ENCODE measurements around the gene MINDY4.
"Not testable (repeated sequence)": the region's sequence is repeated elsewhere in the genome, so short reads cannot be mapped to it uniquely, and the experiment has no call there.

The MINDY4 gene

GRCh38 chr7:30829471-30829870 lies 58.3 kb downstream of the MINDY4 start:
- DNase-seq (ENCODE audit: insufficient read length, low spot score) (no peak), FAIRE-seq (no peak)

- DNase-seq (ENCODE audit: insufficient read length, low spot score) (no peak), FAIRE-seq (no peak)
These were observed 60.0 kb downstream of the MINDY4 start for GRCh38 chr7:30831227-30831626.

DNA sequence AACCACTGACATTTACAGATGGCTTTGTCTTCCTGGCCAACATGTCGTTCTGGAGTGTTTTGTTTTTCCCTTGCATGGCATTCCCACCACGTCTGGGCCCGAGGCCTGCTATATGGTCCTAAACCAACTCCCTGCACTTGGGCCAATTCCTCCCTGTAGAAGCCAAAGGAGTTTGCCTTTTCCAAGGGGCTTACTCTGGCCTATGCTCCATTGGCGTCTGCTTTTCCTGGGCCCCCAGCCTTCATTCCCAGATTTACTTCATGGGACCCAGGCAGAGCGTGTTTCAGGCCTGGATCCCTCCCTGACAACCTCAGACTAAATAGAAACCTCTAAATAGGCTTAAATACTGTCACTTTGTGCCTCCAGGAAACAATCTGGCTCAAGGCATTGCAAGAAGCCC lies 60.7 kb downstream of the MINDY4 start:
- FAIRE-seq (no peak), DNase-seq (ENCODE audit: insufficient read length, low spot score) (no peak)

DNA sequence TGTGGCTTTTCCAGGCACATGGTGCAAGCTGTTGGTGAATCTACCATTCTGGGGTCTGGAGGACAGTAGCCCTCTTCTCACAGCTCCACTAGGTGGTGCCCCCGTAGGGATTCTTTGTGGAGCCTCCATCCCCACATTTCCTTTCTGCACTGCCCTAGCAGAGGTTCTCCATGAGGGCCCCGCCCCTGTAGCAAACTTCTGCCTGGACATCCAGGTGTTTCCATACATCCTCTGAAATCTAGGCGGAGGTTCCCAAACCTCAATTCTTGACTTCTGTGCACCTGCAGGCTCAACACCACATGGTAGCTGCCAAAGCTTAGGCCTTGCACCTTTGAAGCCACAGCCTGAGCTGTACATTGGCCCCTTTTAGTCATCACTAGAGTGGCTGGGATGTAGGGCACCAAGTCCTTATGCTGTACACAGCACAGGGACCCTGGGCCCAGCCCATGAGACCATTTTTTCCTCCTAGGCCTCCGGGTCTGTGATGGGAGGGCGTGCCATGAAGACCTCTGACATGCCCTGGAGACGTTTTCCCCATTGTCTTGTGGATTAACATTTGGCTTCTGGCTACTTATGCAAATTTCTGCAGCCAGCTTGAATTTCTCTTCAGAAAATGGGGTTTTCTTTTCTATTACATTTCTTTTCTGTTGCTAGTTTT lies 62.9 kb downstream of the MINDY4 start:
- not testable (repeated sequence) for FAIRE-seq

DNA sequence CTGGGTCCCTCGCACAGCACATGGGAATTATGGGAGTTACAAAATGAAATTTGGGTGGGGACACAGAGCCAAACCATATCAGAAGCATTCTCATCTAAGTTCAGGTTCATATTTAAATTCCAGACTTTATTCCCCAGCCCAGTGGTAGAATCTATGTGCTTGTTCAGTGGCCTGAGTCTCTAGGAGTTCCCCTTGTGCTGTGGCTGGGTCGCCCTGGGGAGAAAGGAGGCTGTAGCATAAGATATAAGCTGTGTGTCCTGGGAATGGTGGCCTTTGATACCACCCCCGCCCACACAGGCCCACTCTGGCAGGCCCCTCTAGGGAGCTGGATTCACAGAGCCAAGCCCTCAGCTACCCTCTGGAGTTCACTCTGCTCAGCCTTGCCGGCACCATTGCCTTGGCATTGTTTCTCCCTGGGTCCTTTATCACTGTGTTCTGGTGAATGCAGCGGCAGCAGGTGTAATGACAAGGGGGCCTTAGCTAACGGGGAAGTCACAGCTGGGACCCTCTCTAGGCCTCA lies 64.2 kb downstream of the MINDY4 start:
- FAIRE-seq (no peak), DNase-seq (ENCODE audit: insufficient read length, low spot score) (no peak)

More for the DNA sequence above, 62.9 kb downstream of the MINDY4 start:
- DNase-seq (ENCODE audit: insufficient read length, low spot score) = not testable (repeated sequence)

GRCh38 chr7:30836991-30837390 lies 65.8 kb downstream of the MINDY4 start:
- DNase-seq (ENCODE audit: insufficient read length, low spot score) = no peak
- no peak for FAIRE-seq

- FAIRE-seq = no peak
- DNase-seq (ENCODE audit: insufficient read length, low spot score) = no peak
These were observed 66.4 kb downstream of the MINDY4 start for GRCh38 chr7:30837581-30837980.

GRCh38 chr7:30838008-30838407 lies 66.8 kb downstream of the MINDY4 start:
- DNase-seq (ENCODE audit: insufficient read length, low spot score) (no peak), FAIRE-seq (no peak)

DNA sequence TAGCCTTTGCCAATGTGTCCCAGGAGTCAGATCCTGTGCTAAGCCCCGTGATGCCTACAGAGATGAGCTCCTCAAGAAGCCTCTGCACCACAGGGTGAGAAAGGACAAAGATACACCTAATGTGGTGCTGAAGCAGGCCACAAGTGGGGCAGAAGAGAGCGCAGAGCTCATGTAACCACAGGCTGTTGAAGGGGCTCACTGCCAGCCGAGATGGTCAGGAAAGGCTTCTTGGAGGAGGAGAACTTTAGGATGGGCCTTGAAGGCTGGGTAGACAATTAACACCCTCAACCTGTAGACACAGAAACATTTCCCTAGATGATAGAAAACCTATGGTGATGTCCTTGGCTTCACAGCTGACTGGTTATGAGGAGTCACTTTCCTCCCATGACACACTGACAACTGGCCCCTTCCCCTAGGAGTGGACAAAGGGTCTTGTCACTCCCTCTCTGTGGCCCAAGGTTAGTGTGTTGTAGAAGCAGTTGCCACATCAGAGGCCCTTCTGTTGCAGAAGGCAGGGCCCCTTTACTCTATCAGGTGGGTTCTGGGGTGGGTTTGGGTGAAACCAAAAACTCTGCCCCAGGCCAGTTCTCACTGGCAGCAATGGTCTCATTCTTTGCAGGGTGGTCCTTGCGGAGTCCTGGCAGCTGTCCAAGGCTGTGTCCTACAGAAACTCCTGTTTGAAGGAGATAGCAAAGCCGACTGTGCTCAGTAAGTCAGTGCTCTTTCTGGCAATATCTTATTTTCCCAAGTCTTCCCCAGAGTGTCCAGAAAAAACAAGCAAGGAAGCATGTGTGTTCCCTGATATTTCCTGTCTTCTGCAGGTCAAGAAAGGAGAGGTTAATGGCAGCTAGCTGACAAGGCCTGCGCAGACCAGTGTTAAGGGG lies 69.2 kb downstream of the MINDY4 start:
- FAIRE-seq = no peak

DNA sequence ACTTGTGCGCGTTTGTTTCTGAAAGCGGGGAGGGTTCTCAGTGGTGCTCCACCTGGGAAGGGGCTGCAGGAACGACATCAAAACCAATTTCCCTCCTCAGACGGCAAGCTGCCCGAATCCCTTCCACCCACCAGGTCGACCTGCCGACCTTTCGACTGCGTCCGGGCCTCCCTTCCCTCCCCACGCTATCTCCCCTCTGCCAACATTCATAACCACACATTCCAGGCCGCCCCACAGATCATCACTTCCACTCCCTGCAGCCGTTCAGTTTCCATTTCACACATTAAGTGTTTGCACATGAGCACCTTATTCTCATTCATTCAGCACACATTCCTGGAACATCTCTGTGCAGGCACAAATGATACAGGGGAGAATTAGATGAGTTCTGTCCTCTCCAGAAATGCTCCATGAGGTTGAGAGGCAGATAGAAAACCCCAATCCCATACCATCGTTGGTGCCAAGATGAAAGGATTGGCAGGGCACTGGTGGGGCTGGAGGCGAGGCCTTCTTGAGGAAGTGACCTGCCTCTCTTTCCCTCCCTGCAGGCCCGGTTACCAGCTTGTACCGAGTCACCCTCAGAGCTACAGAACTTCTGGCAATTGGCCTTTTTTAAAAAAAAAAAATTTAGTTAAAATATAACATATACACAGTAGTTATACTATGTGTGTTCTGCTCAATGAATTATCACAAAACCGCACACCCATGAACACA lies 70.0 kb downstream of the MINDY4 start:
- no peak for DNase-seq (ENCODE audit: insufficient read length, low spot score)
- FAIRE-seq = no peak

More for the DNA sequence above, 69.2 kb downstream of the MINDY4 start:
- no peak for DNase-seq (ENCODE audit: insufficient read length, low spot score)

GRCh38 chr7:30841801-30842541 lies 70.8 kb downstream of the MINDY4 start:
- FAIRE-seq = no peak
- no peak for DNase-seq (ENCODE audit: insufficient read length, low spot score)

- FAIRE-seq (no peak), DNase-seq (ENCODE audit: insufficient read length, low spot score) (no peak)
These were observed 71.6 kb downstream of the MINDY4 start for GRCh38 chr7:30842542-30843451.

GRCh38 chr7:30843741-30844482 lies 72.7 kb downstream of the MINDY4 start:
- no peak for FAIRE-seq
- DNase-seq (ENCODE audit: insufficient read length, low spot score) = no peak

DNA sequence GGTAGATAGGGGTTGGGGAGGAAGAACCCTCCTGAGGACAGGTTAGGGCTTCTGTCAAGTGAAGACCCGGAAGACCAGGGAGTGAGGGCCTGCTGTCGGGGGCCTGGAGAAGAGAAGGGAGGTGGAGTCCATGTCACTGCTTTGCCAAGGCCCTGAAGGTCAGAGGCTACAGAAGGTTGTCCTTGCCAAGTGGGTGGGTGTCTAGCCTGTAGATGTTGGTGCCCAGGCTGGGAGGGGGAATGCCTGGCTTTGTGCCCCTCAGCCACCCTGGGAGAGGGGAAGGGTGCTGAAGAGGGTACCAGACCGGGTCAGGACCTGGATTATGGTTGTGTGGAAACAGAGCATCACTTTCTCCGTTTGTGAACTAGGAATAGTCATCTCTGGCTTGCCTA lies 73.3 kb downstream of the MINDY4 start:
- no peak for FAIRE-seq
- no peak for DNase-seq (ENCODE audit: insufficient read length, low spot score)

- DNase-seq (ENCODE audit: insufficient read length, low spot score) = no peak
- no peak for FAIRE-seq
These were observed 73.7 kb downstream of the MINDY4 start for GRCh38 chr7:30844916-30845315.

DNA sequence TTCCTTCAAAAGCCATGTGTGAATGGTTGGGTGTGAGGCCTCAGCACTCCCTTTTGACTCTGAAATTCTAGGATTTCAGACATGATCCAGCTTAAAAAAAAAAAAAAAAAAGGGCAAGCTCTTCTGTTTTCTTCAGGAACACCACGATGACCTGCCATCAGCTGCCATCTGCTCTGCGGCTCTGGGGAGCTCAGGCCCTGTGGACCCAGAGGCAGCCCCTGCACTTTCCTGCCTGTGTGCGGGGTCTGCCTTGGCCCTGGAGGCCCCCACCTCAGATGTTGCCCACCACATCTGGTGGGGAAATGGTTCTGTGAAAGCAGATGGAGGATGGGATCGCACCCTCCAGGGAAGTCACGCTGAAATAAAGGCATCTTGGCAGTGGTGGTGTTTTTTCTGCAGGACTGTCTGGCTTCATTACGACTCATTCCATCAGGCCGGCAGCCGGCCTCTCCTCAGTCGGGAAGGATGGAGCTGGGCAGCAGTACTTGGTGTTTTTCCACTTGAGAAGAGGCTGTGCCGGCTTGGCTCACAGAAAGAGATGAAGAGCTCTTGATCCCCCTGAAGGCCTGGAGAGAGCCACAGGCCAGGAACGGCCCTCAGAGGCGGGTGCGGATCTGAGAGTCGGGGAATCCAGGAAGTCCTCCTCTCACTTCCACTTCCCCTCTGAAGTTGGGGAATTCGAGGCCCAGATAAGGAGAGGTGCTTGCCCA lies 74.4 kb downstream of the MINDY4 start:
- DNase-seq (ENCODE audit: insufficient read length, low spot score) (no peak), FAIRE-seq (no peak)

DNA sequence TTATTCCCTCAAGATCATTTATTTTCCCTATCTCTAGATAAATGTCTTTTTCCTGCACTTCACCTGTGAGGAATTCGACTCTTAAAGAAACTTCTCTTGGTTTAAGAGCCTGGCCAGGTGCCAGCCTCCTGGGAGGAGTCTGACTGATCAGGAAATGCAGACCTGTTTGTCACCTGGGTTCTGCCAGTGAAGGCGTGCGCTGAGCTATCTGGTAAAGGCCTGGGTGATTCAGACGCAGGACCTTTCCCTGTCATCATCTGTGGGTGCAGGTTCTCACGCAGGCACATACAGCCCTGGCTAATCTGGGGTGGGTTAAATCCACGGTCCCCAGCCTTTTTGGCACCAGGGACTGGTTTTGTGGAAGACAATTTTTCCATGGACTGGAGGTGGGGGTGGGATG lies 75.2 kb downstream of the MINDY4 start:
- DNase-seq (ENCODE audit: insufficient read length, low spot score) (no peak), FAIRE-seq (no peak)
